Kidney epithelial cell (primary cell): ENCODE results near the gene SRP19. TPM values are rescaled to one million over a fixed set of nuclear protein-coding genes. Genes with fewer than 3 reads are reported as not detected.

ENCODE experiments used
- DNase-seq: peaks from one replicate; pipeline ENCODE4 v3.0.0-alpha.2; 2010; ENCODE audit warnings: low read depth
- H3K27me3 ChIP-seq: 2 replicates; pipeline ENCODE4 v1.6.0; 2011; ENCODE audit warnings: low read length; ENCODE audit not compliant: control insufficient read depth, insufficient read depth
- H3K36me3 ChIP-seq: 2 replicates; pipeline ENCODE4 v1.5.1; 2011; ENCODE audit warnings: low read length; ENCODE audit not compliant: control insufficient read depth, insufficient read depth
- H3K4me3 ChIP-seq: 2 replicates; pipeline ENCODE4 v1.5.1; 2011; ENCODE audit warnings: low read depth, mild to moderate bottlenecking, control low read depth, low read length
- total RNA-seq: library from RNA; depleted of rRNA; stranded (reverse); fragments of >200 nt; gene quantifications from 2 replicates; pipeline ENCODE4 v1.2.3, GENCODE V29; 2015
- TF ChIP-seq, protein P1 (sequence below): IDR thresholded peaks from 2 replicates; pipeline ENCODE4 v1.5.1; 2011; ENCODE audit warnings: mild to moderate bottlenecking, moderate library complexity, low read length, control low read depth, inconsistent platforms; ENCODE audit not compliant: insufficient read depth, poor library complexity, severe bottlenecking

Gene SRP19
- 96.7 and 139 TPM in 2 replicates for total RNA-seq

DNA sequence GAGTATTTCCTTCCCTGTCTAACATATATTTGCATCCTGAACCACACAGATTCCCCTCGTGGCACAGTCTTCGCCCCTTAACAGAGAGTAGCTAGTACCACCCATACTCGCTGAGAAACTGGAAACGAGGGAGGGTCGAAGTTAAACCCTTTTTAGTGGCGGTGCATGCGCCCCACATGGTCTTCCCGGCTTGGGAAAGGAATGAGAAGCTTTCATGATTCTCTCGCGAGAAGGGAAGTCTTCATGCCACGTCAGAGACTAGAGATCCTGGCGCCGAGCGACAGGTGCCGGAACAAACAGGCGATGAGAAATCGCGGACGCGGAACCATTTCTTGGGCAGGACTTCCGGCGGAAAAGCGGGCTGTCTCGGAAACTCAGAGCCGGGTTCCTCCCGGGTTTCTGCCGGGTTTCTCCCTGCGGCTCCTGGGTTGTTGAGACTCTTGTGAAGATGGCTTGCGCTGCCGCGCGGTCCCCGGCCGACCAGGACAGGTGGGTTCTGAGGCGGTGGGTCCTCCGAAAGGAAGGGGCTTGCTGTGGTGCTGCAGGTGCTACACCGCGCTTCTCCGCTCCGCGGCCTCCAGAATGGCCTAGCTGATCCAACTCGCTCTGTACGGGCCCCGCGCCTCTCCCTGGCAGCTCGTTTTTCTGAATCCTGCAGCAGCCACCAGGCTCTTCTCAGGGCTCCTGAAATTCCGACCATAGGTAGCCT, at the start of gene SRP19:
Gene SRP19, plus strand, starts transcription at position 359 of the 709 bp plus-strand sequence. Its CDS starts 90 bp downstream, at position 449.
- Histone ChIP-seq H3K36me3 (no peaks in the 10 kb centered on the region), H3K27me3 (no peaks in the 10 kb centered on the region), H3K4me3 (peak within 1 kb of the TSS; percentile 72)
- DNase-seq, result peak; percentile 97
- TF ChIP-seq, protein P1, sequence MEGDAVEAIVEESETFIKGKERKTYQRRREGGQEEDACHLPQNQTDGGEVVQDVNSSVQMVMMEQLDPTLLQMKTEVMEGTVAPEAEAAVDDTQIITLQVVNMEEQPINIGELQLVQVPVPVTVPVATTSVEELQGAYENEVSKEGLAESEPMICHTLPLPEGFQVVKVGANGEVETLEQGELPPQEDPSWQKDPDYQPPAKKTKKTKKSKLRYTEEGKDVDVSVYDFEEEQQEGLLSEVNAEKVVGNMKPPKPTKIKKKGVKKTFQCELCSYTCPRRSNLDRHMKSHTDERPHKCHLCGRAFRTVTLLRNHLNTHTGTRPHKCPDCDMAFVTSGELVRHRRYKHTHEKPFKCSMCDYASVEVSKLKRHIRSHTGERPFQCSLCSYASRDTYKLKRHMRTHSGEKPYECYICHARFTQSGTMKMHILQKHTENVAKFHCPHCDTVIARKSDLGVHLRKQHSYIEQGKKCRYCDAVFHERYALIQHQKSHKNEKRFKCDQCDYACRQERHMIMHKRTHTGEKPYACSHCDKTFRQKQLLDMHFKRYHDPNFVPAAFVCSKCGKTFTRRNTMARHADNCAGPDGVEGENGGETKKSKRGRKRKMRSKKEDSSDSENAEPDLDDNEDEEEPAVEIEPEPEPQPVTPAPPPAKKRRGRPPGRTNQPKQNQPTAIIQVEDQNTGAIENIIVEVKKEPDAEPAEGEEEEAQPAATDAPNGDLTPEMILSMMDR, result no peak

DNA sequence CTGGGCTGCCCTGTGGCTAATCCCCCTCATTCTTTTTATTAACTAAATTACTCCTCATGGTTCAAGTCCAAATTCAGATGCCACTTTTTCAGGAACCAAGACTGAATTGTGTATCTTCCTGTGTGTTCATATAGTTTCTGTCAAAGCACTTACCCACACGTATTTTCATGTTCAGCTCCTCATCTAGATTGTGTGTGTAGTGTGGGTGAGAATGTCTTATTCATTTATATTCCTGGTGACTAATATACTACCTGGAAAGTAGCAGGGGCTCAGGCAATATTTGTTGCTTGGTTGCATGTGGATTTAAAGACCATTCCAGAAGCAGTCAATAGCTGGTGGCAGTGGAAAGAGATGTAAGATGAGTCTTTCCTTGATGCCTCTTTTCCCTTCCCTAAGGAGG, 48.5 kb upstream of the SRP19 start:
- TF ChIP-seq, protein P1, result no peak
- Histone ChIP-seq H3K27me3 (no peaks in the 10 kb centered on the region), H3K36me3 (no peaks in the 10 kb centered on the region), H3K4me3 (no peak overlapping the region)
- no peak for DNase-seq

DNA sequence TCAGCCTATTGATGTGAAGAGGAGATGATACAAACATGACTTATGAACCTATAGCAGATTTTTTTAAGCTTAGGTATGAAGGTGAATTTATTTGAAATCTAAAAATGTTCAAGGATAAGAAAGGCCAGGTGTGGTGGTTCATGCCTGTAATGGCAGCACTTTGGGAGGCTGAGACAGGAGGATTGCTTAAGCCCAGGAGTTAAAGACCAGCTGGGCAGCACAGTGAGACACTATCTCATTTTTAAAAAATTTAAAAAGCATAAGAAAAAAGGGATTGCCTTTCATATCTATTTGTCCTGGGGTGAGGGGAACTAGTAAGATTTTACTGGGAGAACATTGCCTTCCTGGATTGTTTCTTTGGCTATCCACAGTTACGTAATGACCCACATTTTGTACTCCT, 40.8 kb upstream of the SRP19 start:
- Histone ChIP-seq H3K36me3 (no peaks in the 10 kb centered on the region), H3K27me3 (no peaks in the 10 kb centered on the region), H3K4me3 (no peak overlapping the region)
- DNase-seq, result no peak
- TF ChIP-seq, protein P1, result no peak

DNA sequence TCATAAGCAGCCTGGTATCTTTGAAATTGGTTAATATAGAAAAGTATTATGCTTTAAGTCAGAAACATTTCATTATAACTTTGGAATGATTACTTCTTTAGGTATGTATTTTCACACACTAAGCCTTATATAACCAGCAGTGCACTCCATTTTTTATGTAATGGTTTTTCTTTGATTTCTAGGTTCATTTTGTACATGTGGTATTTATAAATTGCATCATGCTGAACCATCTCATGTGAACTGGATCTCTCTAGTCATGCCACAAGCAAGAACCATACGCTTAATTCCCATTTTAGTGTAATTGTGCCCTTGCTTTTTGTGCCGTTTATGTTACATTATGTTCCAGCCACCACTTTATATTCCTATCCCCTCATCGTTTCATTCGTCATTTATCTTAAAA, 38.6 kb upstream of the SRP19 start:
- DNase-seq, result no peak
- Histone ChIP-seq H3K36me3 (no peaks in the 10 kb centered on the region), H3K27me3 (no peaks in the 10 kb centered on the region), H3K4me3 (no peak overlapping the region)
- TF ChIP-seq, protein P1, result no peak

DNA sequence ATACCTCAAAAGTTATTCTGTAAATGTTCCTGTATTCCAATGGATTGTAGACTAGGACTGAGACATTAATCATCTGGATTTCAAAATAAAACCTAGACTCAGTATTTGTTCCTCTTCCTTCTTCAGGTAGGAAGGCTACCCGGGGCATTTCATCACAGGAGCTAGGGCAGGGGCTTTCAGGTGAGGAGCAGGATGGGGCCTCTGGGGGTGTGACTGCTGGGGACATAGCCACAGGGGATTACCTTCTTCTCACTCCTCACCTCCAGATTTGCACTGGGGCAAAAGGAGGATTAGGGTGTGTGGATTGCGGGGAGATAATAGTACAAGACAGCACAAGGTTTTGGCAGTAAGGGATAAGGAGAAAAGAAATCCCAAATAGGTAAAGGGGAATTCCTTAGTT, 37.9 kb upstream of the SRP19 start:
- H3K36me3 ChIP-seq, result no peaks in the 10 kb centered on the region
- DNase-seq, result no peak
- TF ChIP-seq, protein P1, result no peak
- H3K4me3 ChIP-seq, result no peak overlapping the region
- H3K27me3 ChIP-seq, result no peaks in the 10 kb centered on the region

DNA sequence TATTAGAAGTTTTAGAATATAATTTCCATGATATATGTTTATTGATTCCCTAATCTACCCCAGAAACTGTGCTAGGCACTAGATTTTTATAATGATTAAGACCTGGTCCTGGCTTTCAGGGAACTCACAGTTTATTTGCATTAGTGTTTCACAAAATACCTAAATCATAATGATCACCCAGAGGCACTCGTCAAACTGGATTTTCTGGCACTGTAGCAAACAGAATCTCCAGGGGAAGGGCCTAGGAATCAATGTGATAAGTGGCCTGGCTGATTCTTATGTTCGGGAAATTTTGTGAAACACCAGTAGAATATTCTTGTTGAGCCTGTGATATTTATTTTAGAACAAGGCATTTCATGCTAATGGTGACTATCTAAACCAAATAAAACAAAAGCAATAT, 37.4 kb upstream of the SRP19 start:
- TF ChIP-seq, protein P1, result no peak
- no peaks in the 10 kb centered on the region for H3K27me3 ChIP-seq
- H3K4me3 ChIP-seq, result no peak overlapping the region
- no peaks in the 10 kb centered on the region for H3K36me3 ChIP-seq
- no peak for DNase-seq
